Activated T-helper 2 cell treated with anti-CD3 and anti-CD28 coated beads, Interferon-gamma antibody, Interleukin-2, Interleukin-4, amounts not matched to agents 10 μg/mL and 5 μg/mL and 100 μg/mL, durations not matched to agents 14 hours and 24 hours and 36 hours (primary cell): ENCODE data around the gene NFATC2. TPM values are rescaled to one million over a fixed set of nuclear protein-coding genes. Genes with fewer than 3 reads are reported as not detected.
A peak's percentile ranks its signal among the peaks of the same experiment; 100 is the strongest.

Source experiments
- DNase-seq: peaks from one replicate; pipeline ENCODE4 v3.0.0; 2021; ENCODE audit warnings: low spot score
- H3K27ac Mint-ChIP-seq: one replicate; pipeline ENCODE4 v1.8.0; 2021; ENCODE audit warnings: mixed read lengths
- H3K27me3 Mint-ChIP-seq: one replicate; pipeline ENCODE4 v1.8.0; 2021; ENCODE audit warnings: low read depth, mixed read lengths
- H3K36me3 Mint-ChIP-seq: one replicate; pipeline ENCODE4 v1.8.0; 2021; ENCODE audit warnings: low read depth, mixed read lengths
- H3K4me1 Mint-ChIP-seq: one replicate; pipeline ENCODE4 v1.8.0; 2021; ENCODE audit warnings: low read depth, mixed read lengths
- H3K4me3 Mint-ChIP-seq: one replicate; pipeline ENCODE4 v1.8.0; 2021; ENCODE audit warnings: low read depth, mild to moderate bottlenecking, moderate library complexity, mixed read lengths
- H3K9me3 Mint-ChIP-seq: one replicate; pipeline ENCODE4 v1.8.0; 2021; ENCODE audit warnings: mixed read lengths
- intact Hi-C: fragments of 100-400 bp; cut with micrococcal nuclease; formaldehyde crosslinking; loops from one replicate; pipeline ENCODE4 v1.15.1; 2023
- total RNA-seq: library from RNA; stranded (reverse); gene quantifications from 2 replicates; pipeline ENCODE4 v1.2.3, GENCODE V29; 2022

NFATC2 gene
- total RNA-seq, 1 donor from 2014 or later: 67.1 TPM

DNA sequence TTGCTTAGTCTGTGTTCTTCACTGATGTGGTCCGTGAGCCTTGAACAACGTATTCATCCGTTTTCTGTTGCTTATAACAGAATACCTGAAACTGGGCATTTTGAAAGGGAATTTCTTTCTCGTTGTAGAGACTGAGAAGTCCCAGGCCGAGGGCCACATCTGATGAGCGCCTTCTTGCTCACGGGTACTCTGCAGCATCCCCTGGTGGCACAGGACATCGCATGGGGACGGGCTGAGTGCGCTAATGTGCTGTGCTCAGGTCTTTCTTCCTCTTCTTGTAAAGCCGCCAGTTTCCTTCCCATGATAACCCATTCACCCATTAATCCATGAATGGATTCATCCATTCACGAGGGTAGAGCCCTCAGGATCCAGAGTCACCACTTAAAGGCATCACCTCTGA lies 161.0 kb downstream of the NFATC2 start:
- Mint-ChIP-seq H3K4me1 (peaks cover 40% of the 10 kb centered on the region), H3K36me3 (peaks cover 24% of the 10 kb centered on the region), H3K27ac (no peak overlapping the region), H3K27me3 (no peaks in the 10 kb centered on the region), H3K9me3 (no peaks in the 10 kb centered on the region), H3K4me3 (no peak overlapping the region)
- DNase-seq: no peak
- intact Hi-C loops: no loop called here

DNA sequence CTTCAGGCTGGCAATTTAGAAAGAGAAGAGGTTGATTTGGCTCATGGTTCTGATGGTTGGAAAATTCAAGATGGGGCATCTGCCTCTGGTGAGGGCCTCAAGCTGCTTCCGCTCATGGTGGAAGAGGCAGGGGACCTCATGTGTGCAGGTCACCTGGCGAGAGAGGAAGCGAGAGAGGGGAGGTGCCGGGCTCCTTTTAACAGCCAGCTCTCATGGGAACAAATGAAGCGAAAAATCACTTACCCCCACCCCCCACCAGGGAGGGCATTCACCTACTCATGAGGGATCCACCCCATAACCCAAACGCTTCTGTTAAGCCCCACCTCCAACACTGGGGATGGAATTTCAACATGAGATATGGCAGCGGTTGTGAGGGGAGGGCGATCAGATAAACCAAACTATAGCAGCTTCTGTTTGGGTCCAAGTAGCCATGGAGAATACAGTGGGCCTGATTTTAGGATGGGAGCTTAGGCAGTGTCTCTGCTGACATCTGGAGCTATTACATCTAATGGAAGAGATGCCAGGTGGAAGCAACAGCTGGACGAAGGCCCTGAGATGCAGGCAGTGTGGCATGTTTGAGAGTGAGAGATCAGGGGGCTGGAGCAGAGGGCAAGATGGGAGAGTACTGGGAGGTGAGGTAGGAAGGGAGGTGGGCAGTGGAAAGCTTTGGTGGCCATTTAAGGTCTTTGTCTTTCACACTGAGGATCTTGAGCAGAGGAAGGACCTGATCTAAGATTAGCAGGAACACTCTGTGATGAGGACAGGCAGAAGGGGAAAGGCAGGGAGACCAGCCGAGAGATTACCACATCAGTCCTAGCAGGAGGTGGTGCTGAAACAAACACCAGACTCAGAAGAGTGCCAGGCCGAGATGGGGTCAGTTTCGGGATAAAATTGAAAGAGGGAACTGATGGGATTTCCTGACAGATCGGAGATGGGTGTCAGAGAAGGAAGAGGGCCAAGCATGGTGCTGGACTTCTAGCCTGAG lies 161.8 kb downstream of the NFATC2 start:
- Mint-ChIP-seq H3K4me1 (peaks cover 32% of the 10 kb centered on the region), H3K27me3 (no peaks in the 10 kb centered on the region), H3K9me3 (no peaks in the 10 kb centered on the region), H3K4me3 (no peak overlapping the region), H3K27ac (peak overlapping the region; percentile 36), H3K36me3 (peaks cover 18% of the 10 kb centered on the region)
- intact Hi-C loops: no loop called here
- DNase-seq: no peak

GRCh38 chr20:51379601-51380341 lies 162.7 kb downstream of the NFATC2 start:
- DNase-seq: no peak
- Mint-ChIP-seq H3K4me1 (peaks cover 23% of the 10 kb centered on the region), H3K27me3 (no peaks in the 10 kb centered on the region), H3K9me3 (no peaks in the 10 kb centered on the region), H3K27ac (no peak overlapping the region), H3K4me3 (no peak overlapping the region), H3K36me3 (peaks cover 12% of the 10 kb centered on the region)
- intact Hi-C loops: no loop called here

- Mint-ChIP-seq H3K4me3 (no peak overlapping the region), H3K36me3 (peaks cover 3% of the 10 kb centered on the region), H3K9me3 (no peaks in the 10 kb centered on the region), H3K4me1 (peaks cover 9% of the 10 kb centered on the region), H3K27me3 (no peaks in the 10 kb centered on the region), H3K27ac (peak overlapping the region; percentile 17)
- no peak for DNase-seq
- intact Hi-C loops: no loop called here
Measured at GRCh38 chr20:51378171-51378928, 164.2 kb downstream of the NFATC2 start.

DNA sequence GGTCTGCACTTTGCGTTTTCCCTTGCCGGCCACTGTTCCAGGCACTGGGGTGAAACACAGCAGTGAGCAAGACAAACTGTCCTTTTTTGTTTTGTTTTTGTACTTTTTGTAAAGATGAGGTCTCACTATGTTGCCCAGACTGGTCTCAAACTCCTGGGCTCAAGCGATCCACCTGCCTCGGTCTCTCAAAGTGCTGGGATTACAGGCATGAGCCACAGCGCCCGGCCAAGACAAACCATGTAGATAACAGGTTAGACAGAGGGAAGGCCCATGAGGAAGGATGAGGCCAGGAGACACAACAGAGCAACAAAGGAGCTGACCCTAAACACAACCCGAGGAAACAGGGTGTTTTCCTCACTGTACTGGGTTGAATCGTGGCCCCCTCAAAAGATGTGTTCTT lies 165.4 kb downstream of the NFATC2 start:
- no peaks in the 10 kb centered on the region for H3K27me3 Mint-ChIP-seq
- intact Hi-C loops: no loop called here
- H3K4me1 Mint-ChIP-seq: peaks cover 11% of the 10 kb centered on the region
- H3K9me3 Mint-ChIP-seq: no peaks in the 10 kb centered on the region
- H3K4me3 Mint-ChIP-seq: no peak overlapping the region
- H3K36me3 Mint-ChIP-seq: peaks cover 3% of the 10 kb centered on the region
- no peak for DNase-seq
- no peak overlapping the region for H3K27ac Mint-ChIP-seq

DNA sequence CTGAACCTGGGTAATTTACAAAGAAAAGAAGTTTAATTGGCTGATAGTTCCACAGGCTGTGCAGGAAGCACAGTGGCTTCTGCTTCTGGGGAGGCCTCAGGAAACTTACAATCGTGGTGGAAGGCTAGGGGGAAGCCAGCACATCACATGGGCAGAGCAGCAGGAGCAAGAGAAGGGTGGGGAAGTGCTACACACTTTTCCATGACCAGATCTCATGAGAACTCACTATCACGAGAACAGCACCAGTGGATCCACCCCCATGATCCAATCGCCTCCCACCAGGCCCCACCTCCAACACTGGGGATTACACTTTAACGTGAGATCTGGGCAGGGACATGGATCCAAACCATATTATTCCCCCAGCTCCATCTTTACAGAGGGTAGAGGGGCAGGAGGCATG lies 166.4 kb downstream of the NFATC2 start:
- H3K9me3 Mint-ChIP-seq: no peaks in the 10 kb centered on the region
- no peak overlapping the region for H3K27ac Mint-ChIP-seq
- peaks cover 11% of the 10 kb centered on the region for H3K4me1 Mint-ChIP-seq
- intact Hi-C loops: no loop called here
- peaks cover 3% of the 10 kb centered on the region for H3K36me3 Mint-ChIP-seq
- no peak overlapping the region for H3K4me3 Mint-ChIP-seq
- DNase-seq: no peak
- H3K27me3 Mint-ChIP-seq: no peaks in the 10 kb centered on the region

DNA sequence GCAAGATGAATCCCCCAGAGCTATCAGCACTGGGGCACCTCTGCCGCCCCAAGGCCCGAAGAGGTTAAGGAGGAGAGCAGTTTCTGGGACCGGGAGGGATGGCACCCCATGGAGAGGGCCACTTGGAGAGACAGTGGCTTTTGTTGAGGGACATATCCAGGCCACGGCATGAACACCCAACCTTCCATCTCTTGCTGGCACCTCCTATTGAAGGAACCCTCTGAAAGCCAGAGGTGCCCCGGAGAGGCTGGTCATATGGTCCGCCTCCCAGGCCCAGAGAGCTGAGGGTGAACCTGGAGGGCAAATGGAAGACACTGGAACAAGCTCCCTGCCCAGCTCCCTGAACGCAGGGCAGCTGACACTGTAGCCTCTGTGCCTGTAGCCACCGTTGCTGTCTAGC lies 167.0 kb downstream of the NFATC2 start:
- intact Hi-C loops: no loop called here
- Mint-ChIP-seq H3K4me3 (no peak overlapping the region), H3K27me3 (no peaks in the 10 kb centered on the region)

DNA sequence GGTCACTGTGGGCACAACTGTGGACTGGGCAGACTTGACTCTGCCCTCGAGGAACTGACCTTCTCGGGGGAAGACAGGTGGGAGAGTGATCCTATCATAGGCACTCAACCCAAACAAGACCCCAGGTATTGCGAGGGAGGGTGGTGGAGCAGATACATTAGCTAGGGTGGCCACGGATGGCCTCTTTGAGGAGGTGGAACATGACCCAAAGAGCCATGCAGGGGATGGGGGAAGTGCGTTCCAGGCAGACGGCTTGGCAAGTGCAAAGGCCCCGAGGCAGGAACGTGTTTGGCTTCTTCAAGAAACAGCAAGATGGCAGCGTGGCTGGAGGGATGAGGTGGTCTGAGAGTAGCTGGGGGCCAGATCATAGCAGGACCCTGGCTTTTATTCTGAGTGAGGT lies 167.6 kb downstream of the NFATC2 start:
- Mint-ChIP-seq H3K36me3 (peaks cover 3% of the 10 kb centered on the region), H3K4me3 (no peak overlapping the region)
- intact Hi-C loops: no loop called here

More for the DNA sequence above, 167.0 kb downstream of the NFATC2 start:
- peaks cover 3% of the 10 kb centered on the region for H3K36me3 Mint-ChIP-seq
- peaks cover 11% of the 10 kb centered on the region for H3K4me1 Mint-ChIP-seq
- no peak for DNase-seq
- no peaks in the 10 kb centered on the region for H3K9me3 Mint-ChIP-seq
- H3K27ac Mint-ChIP-seq: no peak overlapping the region

DNA sequence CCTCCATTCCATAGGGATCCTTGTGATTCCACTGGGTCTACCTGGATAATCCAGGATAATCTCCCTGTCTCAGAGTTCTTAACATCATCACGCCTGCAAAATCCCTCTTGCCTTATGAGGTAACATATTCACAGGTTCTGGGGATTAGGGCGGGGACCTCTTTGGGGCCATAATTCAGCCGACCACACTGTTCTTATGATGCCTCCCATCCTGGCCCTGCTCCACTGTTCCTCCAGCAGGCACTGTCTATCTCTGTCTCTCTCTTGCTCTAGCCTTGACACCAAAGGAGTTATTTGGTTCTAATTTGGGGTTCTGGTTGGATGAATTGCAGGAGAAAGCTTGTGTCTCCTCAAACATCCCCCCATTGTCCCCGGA lies 168.1 kb downstream of the NFATC2 start:
- H3K9me3 Mint-ChIP-seq: no peaks in the 10 kb centered on the region
- no peak overlapping the region for H3K4me3 Mint-ChIP-seq
- no peak for DNase-seq
- H3K4me1 Mint-ChIP-seq: peaks cover 5% of the 10 kb centered on the region
- no peak overlapping the region for H3K27ac Mint-ChIP-seq
- no peaks in the 10 kb centered on the region for H3K27me3 Mint-ChIP-seq
- H3K36me3 Mint-ChIP-seq: no peaks in the 10 kb centered on the region
- intact Hi-C loops: no loop called here

More for the DNA sequence above, 167.6 kb downstream of the NFATC2 start:
- Mint-ChIP-seq H3K9me3 (no peaks in the 10 kb centered on the region), H3K27me3 (no peaks in the 10 kb centered on the region), H3K27ac (no peak overlapping the region), H3K4me1 (peaks cover 8% of the 10 kb centered on the region)
- DNase-seq: no peak

DNA sequence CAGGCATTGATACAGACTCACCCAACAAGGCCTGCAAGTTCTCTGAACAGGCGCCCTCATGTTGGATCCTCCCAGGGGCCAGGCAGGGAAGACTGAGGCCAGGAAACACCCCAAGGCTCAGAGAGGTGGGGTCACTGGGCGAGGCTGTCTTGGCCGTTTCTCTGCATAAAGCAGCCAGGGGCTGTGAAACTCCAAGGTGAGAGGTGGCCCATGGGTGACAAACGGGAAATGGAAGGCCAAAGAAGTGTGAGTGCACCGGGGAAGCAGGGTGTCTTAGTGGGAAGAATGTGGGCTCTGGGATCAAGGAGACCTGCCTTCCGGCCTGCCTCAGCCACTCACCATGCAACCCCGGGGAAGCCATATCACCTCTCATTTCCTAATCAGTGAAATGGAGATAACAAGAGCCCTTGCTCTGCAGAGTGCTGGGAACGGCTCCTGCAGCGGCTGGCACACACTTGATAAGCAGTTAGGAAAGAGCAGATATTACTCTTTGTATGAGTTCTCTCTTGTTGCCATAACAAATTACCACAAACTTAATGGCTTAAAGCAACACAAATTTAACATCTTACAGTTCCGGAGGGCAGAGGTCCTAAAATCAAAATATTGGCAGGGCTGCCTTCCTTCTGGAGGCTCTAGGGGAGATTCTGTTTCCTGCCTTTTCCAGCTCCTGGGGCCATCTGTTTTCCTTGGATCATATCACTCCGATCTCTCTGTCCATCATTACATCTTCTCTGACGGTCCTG lies 168.6 kb downstream of the NFATC2 start:
- H3K27ac Mint-ChIP-seq: no peak overlapping the region

DNA sequence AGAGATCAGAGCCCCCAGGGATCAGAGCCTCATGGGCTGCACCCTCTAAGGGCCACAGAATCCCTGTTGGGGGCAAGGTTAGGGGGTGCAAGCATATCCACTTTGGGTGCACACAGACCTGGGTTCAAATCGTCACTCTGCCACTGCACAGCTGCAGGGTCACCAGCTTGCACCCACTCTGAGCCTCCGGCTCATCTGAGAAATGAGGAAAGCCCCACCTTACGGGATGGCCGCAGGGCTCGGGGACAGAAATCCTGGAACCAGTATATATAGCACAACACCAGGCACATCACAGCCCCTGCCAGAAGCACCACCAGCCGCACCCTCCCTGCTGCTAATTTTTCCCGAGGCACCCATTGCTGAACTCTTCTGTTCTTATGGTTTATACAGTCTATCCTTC lies 169.6 kb downstream of the NFATC2 start:
- Mint-ChIP-seq H3K27me3 (no peaks in the 10 kb centered on the region), H3K36me3 (no peaks in the 10 kb centered on the region), H3K4me3 (no peak overlapping the region), H3K27ac (no peak overlapping the region), H3K9me3 (no peaks in the 10 kb centered on the region), H3K4me1 (peaks cover 2% of the 10 kb centered on the region)
- intact Hi-C loops: loop anchor here (1.0 to 2.0 kb wide), 2 partner anchors 222 to 251 kb away; no protein-coding TSS in a partner anchor
- DNase-seq: no peak

More for the DNA sequence above, 168.6 kb downstream of the NFATC2 start:
- Mint-ChIP-seq H3K36me3 (no peaks in the 10 kb centered on the region), H3K4me3 (no peak overlapping the region), H3K27me3 (no peaks in the 10 kb centered on the region), H3K9me3 (no peaks in the 10 kb centered on the region), H3K4me1 (peaks cover 4% of the 10 kb centered on the region)
- no peak for DNase-seq
- intact Hi-C loops: loop anchor here (2.0 kb wide), 1 partner anchor 221 kb away; no protein-coding TSS in a partner anchor
